LoVo (cell line): ENCODE results near the gene CMTM1.
"Not testable (repeated sequence)": the region's sequence is repeated elsewhere in the genome, so short reads cannot be mapped to it uniquely, and the experiment has no call there.

Experiments
- DNase-seq: peaks from one replicate; pipeline ENCODE4 v3.0.0-alpha.2; 2016; ENCODE audit warnings: low spot score

CMTM1 gene

GRCh38 chr16:66616592-66616991, 50.4 kb downstream of the CMTM1 start:
- DNase-seq, result no peak

GRCh38 chr16:66617010-66617434, 50.8 kb downstream of the CMTM1 start:
- no peak for DNase-seq

- no peak for DNase-seq
These were observed 51.5 kb downstream of the CMTM1 start for GRCh38 chr16:66617728-66618127.

GRCh38 chr16:66618588-66619375, 52.5 kb downstream of the CMTM1 start:
- peak; percentile 54 for DNase-seq

- no peak for DNase-seq
These were observed 53.5 kb downstream of the CMTM1 start for GRCh38 chr16:66619534-66620428.

GRCh38 chr16:66620429-66620795, 54.2 kb downstream of the CMTM1 start:
- DNase-seq, result no peak

- no peak for DNase-seq
These were observed 55.7 kb downstream of the CMTM1 start for GRCh38 chr16:66621973-66622372.

- DNase-seq, result no peak
These were observed 56.6 kb downstream of the CMTM1 start for GRCh38 chr16:66622863-66623262.

- DNase-seq, result no peak
These were observed 57.5 kb downstream of the CMTM1 start for GRCh38 chr16:66623755-66624154.

- DNase-seq, result not testable (repeated sequence)
These were observed 61.6 kb downstream of the CMTM1 start for GRCh38 chr16:66627611-66628378.
